IMR-90 (cell line): ENCODE data around the gene KLF12. TPM values are rescaled to one million over a fixed set of nuclear protein-coding genes. Genes with fewer than 3 reads are reported as not detected.

Source experiments
- ATAC-seq: fragments of 200-7000 bp; cut with Tn5 transposase; 2 replicates; pipeline ENCODE4 v1.9.1; 2020; ENCODE audit warnings: low read depth, mild to moderate bottlenecking, moderate library complexity
- BruUV-seq: library from RNA; stranded (reverse); fragments of 400-500 nt; replicated peaks from 2 replicates; lab custom pipeline; 2021; lab: Mats Ljungman, UMichigan
- CTCF ChIA-PET: fragments of 300-600 bp; formaldehyde crosslinking; extraction: SDS; loops from one replicate; lab custom pipeline; 2021; ENCODE audit warnings: antibody characterized with exemption; lab: Yijun Ruan, JAX
- POLR2A ChIA-PET: fragments of 300-600 bp; sonication (Branson Sonifier 250); formaldehyde crosslinking; loops from one replicate; lab custom pipeline; 2022; ENCODE audit warnings: antibody characterized with exemption; ENCODE audit not compliant: unreplicated experiment; lab: Charles Lee
- DNase-seq: peaks from one replicate; pipeline ENCODE4 v3.0.0; 2013
- H2AFZ ChIP-seq: replicated peaks from 2 replicates; pipeline ENCODE3; 2013; ENCODE audit warnings: low read length, mild to moderate bottlenecking; ENCODE audit not compliant: poor library complexity
- H2AK5ac ChIP-seq: 2 replicates; pipeline ENCODE4 v1.6.1; 2013; ENCODE audit warnings: low read depth, low read length, inconsistent platforms
- H2AK9ac ChIP-seq: replicated peaks from 2 replicates; pipeline ENCODE3; 2013; ENCODE audit warnings: mild to moderate bottlenecking, low read depth, low read length, moderate library complexity; ENCODE audit not compliant: poor library complexity
- H2BK120ac ChIP-seq: 2 replicates; pipeline ENCODE4 v1.6.1; 2013; ENCODE audit warnings: low read depth, low read length, inconsistent platforms
- H2BK15ac ChIP-seq: 3 replicates; pipeline ENCODE4 v1.6.1; 2013; ENCODE audit warnings: low read depth, low read length, inconsistent platforms
- H2BK20ac ChIP-seq: 2 replicates; pipeline ENCODE4 v1.6.1; 2013; ENCODE audit warnings: low read depth, mild to moderate bottlenecking, inconsistent platforms, low read length, moderate library complexity
- H2BK5ac ChIP-seq: 2 replicates; pipeline ENCODE4 v1.6.1; 2013; ENCODE audit warnings: mild to moderate bottlenecking, low read depth, low read length, inconsistent platforms; ENCODE audit not compliant: poor library complexity, severe bottlenecking
- H3K14ac ChIP-seq: replicated peaks from 2 replicates; pipeline ENCODE4 v1.6.1; 2013; ENCODE audit warnings: low read depth, low read length, inconsistent platforms
- H3K18ac ChIP-seq: 2 replicates; pipeline ENCODE4 v1.6.1; 2013; ENCODE audit warnings: low read depth, low read length, control low read depth
- H3K23ac ChIP-seq: 2 replicates; pipeline ENCODE4 v1.6.1; 2013; ENCODE audit warnings: low read depth, low read length, inconsistent platforms
- H3K27ac ChIP-seq: 2 replicates; pipeline ENCODE4 v1.5.1; 2013; ENCODE audit warnings: mild to moderate bottlenecking, control low read depth, low read length; ENCODE audit not compliant: insufficient read depth
- H3K27me3 ChIP-seq: 2 replicates; pipeline ENCODE4 v1.6.1; 2013; ENCODE audit warnings: low read length; ENCODE audit not compliant: control insufficient read depth, insufficient read depth
- H3K36me3 ChIP-seq: 2 replicates; pipeline ENCODE4 v1.6.1; 2013; ENCODE audit warnings: low read length, mixed read lengths; ENCODE audit not compliant: control insufficient read depth, insufficient read depth
- H3K4ac ChIP-seq: 2 replicates; pipeline ENCODE4 v1.6.1; 2013; ENCODE audit warnings: low read depth, low read length, inconsistent platforms
- H3K4me1 ChIP-seq: 2 replicates; pipeline ENCODE4 v1.6.1; 2013; ENCODE audit warnings: low read length, mixed read lengths; ENCODE audit not compliant: control insufficient read depth, insufficient read depth
- H3K4me2 ChIP-seq: 2 replicates; pipeline ENCODE4 v1.6.1; 2013; ENCODE audit warnings: low read depth, mild to moderate bottlenecking, control low read depth, low read length, moderate library complexity
- H3K4me3 ChIP-seq: 2 replicates; pipeline ENCODE4 v1.5.1; 2013; ENCODE audit warnings: low read depth, mild to moderate bottlenecking, control low read depth, low read length, moderate library complexity; ENCODE audit not compliant: insufficient read depth
- H3K56ac ChIP-seq: 2 replicates; pipeline ENCODE4 v1.6.1; 2013; ENCODE audit warnings: low read length, inconsistent platforms; ENCODE audit not compliant: insufficient read depth; ENCODE audit errors: extremely low read depth
- H3K79me1 ChIP-seq, 2 experiments: 2 replicates each; pipeline ENCODE4 v1.6.1; 2013; ENCODE audit warnings: low read length in 2 of 2, inconsistent platforms in 1 of 2, low read depth in 1 of 2
- H3K9ac ChIP-seq: 2 replicates; pipeline ENCODE4 v1.6.1; 2013; ENCODE audit warnings: low read depth, low read length, control low read depth
- H3K9me1 ChIP-seq: 2 replicates; pipeline ENCODE4 v1.6.1; 2013; ENCODE audit warnings: low read length, inconsistent platforms; ENCODE audit not compliant: insufficient read depth
- H3K9me3 ChIP-seq: 2 replicates; pipeline ENCODE4 v1.6.1; 2013; ENCODE audit warnings: low read length; ENCODE audit not compliant: control insufficient read depth, insufficient read depth
- H4K20me1 ChIP-seq: 2 replicates; pipeline ENCODE4 v1.6.1; 2013; ENCODE audit warnings: low read length, inconsistent platforms; ENCODE audit not compliant: insufficient read depth
- H4K5ac ChIP-seq: 2 replicates; pipeline ENCODE4 v1.6.1; 2013; ENCODE audit warnings: mild to moderate bottlenecking, low read depth, low read length, control low read depth
- H4K8ac ChIP-seq, 2 experiments: 2 replicates each; pipeline ENCODE4 v1.6.1; 2013; ENCODE audit warnings: low read depth in 2 of 2, low read length in 2 of 2, control low read depth in 1 of 2, inconsistent platforms in 1 of 2
- H4K91ac ChIP-seq: 2 replicates; pipeline ENCODE4 v1.6.1; 2013; ENCODE audit warnings: low read depth, low read length, inconsistent platforms; ENCODE audit not compliant: insufficient read depth
- MAZ ChIP-seq: IDR thresholded peaks from 2 replicates; pipeline ENCODE4 v1.6.1; 2012; ENCODE audit warnings: low read depth, mild to moderate bottlenecking, low read length, improper control_type of control experiment, moderate library complexity, borderline replicate concordance
- WGBS, 2 experiments: methylation state at CpG; one replicate each; pipeline versions ENCODE4 v1.1.5 to v1.1.7; 2013; ENCODE audit warnings: missing lambda C conversion rate in 2 of 2; ENCODE audit not compliant: insufficient read length in 1 of 2; ENCODE audit errors: extremely low coverage in 2 of 2; 5-methylcytosine and 5-hydroxymethylcytosine counted together
- dilution Hi-C: fragments of 300-500 bp; cut with HindIII; formaldehyde crosslinking; loops from one replicate; pipeline ENCODE4 v1.14.3; 2018; ENCODE audit warnings: low sequenced_read_pairs; ENCODE audit not compliant: unreplicated experiment
- in situ Hi-C: fragments of 300-500 bp; cut with MboI; formaldehyde crosslinking; loops from 3 replicates; pipeline ENCODE4 v1.14.3; 2019; ENCODE audit warnings: low sequenced_read_pairs, inconsistent platforms, mixed read lengths
- intact Hi-C: fragments of 100-400 bp; cut with micrococcal nuclease; formaldehyde crosslinking; loops from 2 replicates; pipeline ENCODE4 v1.10.0; 2022
- polyA plus RNA-seq, 3 experiments: library from polyadenylated mRNA; depleted of rRNA; stranded (reverse); fragments of >200 nt; gene quantifications; 2 replicates each; pipeline ENCODE4 v1.2.3, GENCODE V29; 2012; ENCODE audit warnings: low replicate concordance in 1 of 3
- total RNA-seq: library from RNA; depleted of rRNA; stranded (reverse); fragments of >200 nt; gene quantifications from 2 replicates; pipeline ENCODE4 v1.2.3, GENCODE V29; 2012

KLF12 gene
- total and polyA plus RNA-seq, 2 of the 4 experiments (the other 2 are of a cell fraction): 8.8 to 44.8 TPM

DNA sequence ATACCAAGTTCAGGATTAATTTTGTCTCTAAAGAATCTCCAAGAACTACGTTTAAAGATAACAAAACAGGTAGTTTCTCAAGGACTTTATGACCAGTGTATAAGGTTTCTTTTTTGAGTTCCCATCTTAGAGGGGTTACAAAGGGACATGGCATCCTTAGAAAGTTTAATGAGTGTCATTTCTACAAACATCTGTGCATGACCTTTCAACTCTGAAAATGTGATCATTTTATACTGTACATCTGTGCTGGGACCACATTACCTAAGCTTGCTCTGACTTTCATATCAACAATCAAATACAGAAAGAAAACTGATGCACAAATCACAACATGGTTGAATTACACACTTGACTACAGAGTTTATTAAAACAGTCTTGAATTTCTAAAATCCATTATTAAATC, 37.1 kb downstream of the KLF12 start:
- H2AK5ac ChIP-seq: no peak overlapping the region
- no peak overlapping the region for H4K91ac ChIP-seq
- POLR2A ChIA-PET: no interaction called here
- no peak for DNase-seq
- no peaks in the 10 kb centered on the region; the same call in 1 of the 2 replicates for H3K4me1 ChIP-seq
- H2BK20ac ChIP-seq: no peak overlapping the region
- dilution Hi-C loops (no loop called here), in situ Hi-C loops (no loop called here), intact Hi-C loops (no loop called here)
- H4K20me1 ChIP-seq: peaks cover 28% of the 10 kb centered on the region; the same call in 1 of the 2 replicates
- no peaks in the 10 kb centered on the region for H3K27me3 ChIP-seq
- H4K8ac ChIP-seq: no peak overlapping the region
- no peak overlapping the region for H3K9ac ChIP-seq
- H3K23ac ChIP-seq: no peak overlapping the region
- H3K56ac ChIP-seq: no peak overlapping the region
- peaks cover 3% of the 10 kb centered on the region for H3K9me1 ChIP-seq
- H2BK120ac ChIP-seq: no peak overlapping the region
- H3K14ac ChIP-seq: no peak overlapping the region
- no peak overlapping the region for H4K5ac ChIP-seq
- CTCF ChIA-PET: no interaction called here
- peaks cover 25 to 58% of the 10 kb centered on the region in 2 experiments for H3K79me1 ChIP-seq
- BruUV-seq: no TSS peak
- no peak overlapping the region for H3K4me3 ChIP-seq
- no peak overlapping the region for H2AK9ac ChIP-seq
- no peak overlapping the region for H2AFZ ChIP-seq
- H2BK15ac ChIP-seq: no peak overlapping the region
- no peak for TF ChIP-seq MAZ
- no peak overlapping the region for H2BK5ac ChIP-seq
- no peak for ATAC-seq
- no peaks in the 10 kb centered on the region for H3K9me3 ChIP-seq
- no peak overlapping the region for H3K18ac ChIP-seq
- no peak overlapping the region for H3K4me2 ChIP-seq
- no peak overlapping the region for H3K4ac ChIP-seq
- WGBS, 2 experiments: no CpG with 5 or more reads among the region's 1 CpG
- no peak overlapping the region for H3K27ac ChIP-seq
- no peaks in the 10 kb centered on the region for H3K36me3 ChIP-seq
